Right lung (tissue), 5 donors: Measurements from ENCODE around the gene NHS. TPM values are rescaled to one million over a fixed set of nuclear protein-coding genes. Genes with fewer than 3 reads are reported as not detected.

Experiments used
- DNase-seq, 2 donors: peaks; one replicate each; pipeline ENCODE4 v3.0.0-alpha.2; 2013
- polyA plus RNA-seq, 5 donors: library from polyadenylated mRNA; unstranded; fragments of 120-200 nt; gene quantifications; one replicate each; pipeline versions ENCODE4 v1.2.1 to v1.2.3, GENCODE V29; 2013; ENCODE audit warnings: inconsistent platforms in 1 of 5, low replicate concordance in 1 of 5; ENCODE audit not compliant: insufficient read length in 5 of 5, insufficient read depth in 1 of 5

NHS gene
- polyA plus RNA-seq, 5 donors = 5.0 to 7.8 (median 7.2) TPM

GRCh38 chrX:17736478-17736855, 361.5 kb downstream of the NHS start:
- no peak for DNase-seq

- DNase-seq = peak; percentile 95
Measured at GRCh38 chrX:17736856-17737709, 362.1 kb downstream of the NHS start, which contains the start of gene SCML1. SCML1 (plus strand) TSS chrX:17737493; CDS start chrX:17744187, 6,694 bp downstream.

- no peak for DNase-seq
Measured at GRCh38 chrX:17737710-17737985, 362.6 kb downstream of the NHS start.

- peak; percentile 30 to 34 for DNase-seq
Measured at GRCh38 chrX:17737986-17738713, 363.1 kb downstream of the NHS start.

- no peak for DNase-seq
Measured at GRCh38 chrX:17738737-17739535, 363.9 kb downstream of the NHS start.

GRCh38 chrX:17740137-17741122, 365.4 kb downstream of the NHS start:
- DNase-seq = no peak

GRCh38 chrX:17741123-17741511, 366.1 kb downstream of the NHS start:
- DNase-seq = no peak

GRCh38 chrX:17743913-17744312, 368.9 kb downstream of the NHS start:
- no peak for DNase-seq

GRCh38 chrX:17744896-17745523, 370.0 kb downstream of the NHS start:
- DNase-seq = peak in 1 of 2 donors; percentile 6

GRCh38 chrX:17747692-17748091, 372.7 kb downstream of the NHS start:
- no peak for DNase-seq

- DNase-seq = no peak
Measured at GRCh38 chrX:17748684-17749083, 373.7 kb downstream of the NHS start.

GRCh38 chrX:17750436-17750835, 375.4 kb downstream of the NHS start:
- no peak for DNase-seq

GRCh38 chrX:17758382-17758781, 383.4 kb downstream of the NHS start:
- DNase-seq = no peak

GRCh38 chrX:17759990-17760389, 385.0 kb downstream of the NHS start:
- no peak for DNase-seq

- no peak for DNase-seq
Measured at GRCh38 chrX:17767734-17768133, 392.7 kb downstream of the NHS start.

GRCh38 chrX:17768997-17769396, 394.0 kb downstream of the NHS start:
- DNase-seq = no peak

- no peak for DNase-seq
Measured at GRCh38 chrX:17769701-17770269, 394.8 kb downstream of the NHS start.

- DNase-seq = no peak
Measured at GRCh38 chrX:17773221-17773876, 398.3 kb downstream of the NHS start.

GRCh38 chrX:17774053-17774452, 399.1 kb downstream of the NHS start:
- no peak for DNase-seq

GRCh38 chrX:17778997-17779396, 404.0 kb downstream of the NHS start:
- DNase-seq = no peak
